ENCODE data around the gene TRA2A.

Gene TRA2A

GRCh38 chr7:23472556-23472955 is 59.2 kb downstream of the TRA2A start:
- Histone ChIP-seq H2BK12ac (ENCODE audit: low read length) (no peak overlapping the region), H3K4me3 (ENCODE audit: low read depth, low read length) (no peak overlapping the region), H3K79me1 (ENCODE audit: low read length) (peaks cover 46% of the 10 kb centered on the region), H3K23ac (ENCODE audit: low read length) (no peak overlapping the region), H3K9me3 (ENCODE audit: insufficient read depth, low read depth, low read length) (no peaks in the 10 kb centered on the region), H3K36me3 (ENCODE audit: control insufficient read depth in 1 of 2, insufficient read depth in 2 of 2, low read length in 2 of 2) (no peaks in the 10 kb centered on the region), H3K27me3 (ENCODE audit: insufficient read depth, low read length) (no peaks in the 10 kb centered on the region), H3K4me2 (ENCODE audit: low read length) (no peak overlapping the region), H3K14ac (ENCODE audit: low read length) (no peak overlapping the region), H3K9ac (ENCODE audit: low read length) (no peak overlapping the region), H3K4ac (ENCODE audit: low read depth, low read length) (no peak overlapping the region), H4K12ac (ENCODE audit: low read depth, low read length) (no peak overlapping the region), H3K79me2 (ENCODE audit: control insufficient read depth, insufficient read depth, low read length, poor library complexity) (peaks cover 31% of the 10 kb centered on the region), H2AK5ac (ENCODE audit: low read length) (no peak overlapping the region), H3K18ac (ENCODE audit: low read length) (no peak overlapping the region), H3K4me1 (ENCODE audit: control insufficient read depth in 1 of 2, insufficient read depth in 2 of 2, low read length in 2 of 2) (peaks cover 2 to 3% of the 10 kb centered on the region in 2 experiments), H2AFZ (ENCODE audit: insufficient read depth, low read length, poor library complexity) (no peak overlapping the region), H2BK5ac (ENCODE audit: low read depth, low read length, poor library complexity) (no peak overlapping the region), H3K27ac (ENCODE audit: low read depth, low read length) (no peak overlapping the region), H4K8ac (ENCODE audit: low read depth, low read length) (no peak overlapping the region), H4K91ac (ENCODE audit: low read depth, low read length) (no peak overlapping the region), H2BK120ac (ENCODE audit: insufficient read depth, low read length, poor library complexity) (no peak overlapping the region)
- DNase-seq: no peak

GRCh38 chr7:23472046-23472445 is 59.7 kb downstream of the TRA2A start:
- H3K27ac ChIP-seq (ENCODE audit: low read depth, low read length): no peak overlapping the region
- H3K9me3 ChIP-seq (ENCODE audit: insufficient read depth, low read depth, low read length): no peaks in the 10 kb centered on the region
- peaks cover 50% of the 10 kb centered on the region for H3K79me1 ChIP-seq (ENCODE audit: low read length)
- H3K36me3 ChIP-seq (ENCODE audit: control insufficient read depth in 1 of 2, insufficient read depth in 2 of 2, low read length in 2 of 2): no peaks in the 10 kb centered on the region
- DNase-seq: no peak
- H2BK120ac ChIP-seq (ENCODE audit: insufficient read depth, low read length, poor library complexity): no peak overlapping the region
- no peak overlapping the region for H2AK5ac ChIP-seq (ENCODE audit: low read length)
- H3K9ac ChIP-seq (ENCODE audit: low read length): no peak overlapping the region
- no peaks in the 10 kb centered on the region for H3K27me3 ChIP-seq (ENCODE audit: insufficient read depth, low read length)
- no peak overlapping the region for H3K23ac ChIP-seq (ENCODE audit: low read length)
- H3K14ac ChIP-seq (ENCODE audit: low read length): no peak overlapping the region
- no peak overlapping the region for H3K4me3 ChIP-seq (ENCODE audit: low read depth, low read length)
- no peak overlapping the region for H2BK5ac ChIP-seq (ENCODE audit: low read depth, low read length, poor library complexity)
- no peak overlapping the region for H4K91ac ChIP-seq (ENCODE audit: low read depth, low read length)
- no peak overlapping the region for H4K8ac ChIP-seq (ENCODE audit: low read depth, low read length)
- H3K18ac ChIP-seq (ENCODE audit: low read length): no peak overlapping the region
- H3K4me2 ChIP-seq (ENCODE audit: low read length): no peak overlapping the region
- no peak overlapping the region for H3K4ac ChIP-seq (ENCODE audit: low read depth, low read length)
- H4K12ac ChIP-seq (ENCODE audit: low read depth, low read length): no peak overlapping the region
- H3K4me1 ChIP-seq (ENCODE audit: control insufficient read depth in 1 of 2, insufficient read depth in 2 of 2, low read length in 2 of 2): peaks cover 2 to 3% of the 10 kb centered on the region in 2 experiments
- no peak overlapping the region for H2AFZ ChIP-seq (ENCODE audit: insufficient read depth, low read length, poor library complexity)
- H2BK12ac ChIP-seq (ENCODE audit: low read length): no peak overlapping the region
- H3K79me2 ChIP-seq (ENCODE audit: control insufficient read depth, insufficient read depth, low read length, poor library complexity): peaks cover 34% of the 10 kb centered on the region
- no CpG with 5 or more reads among the region's 6 CpGs for WGBS (ENCODE audit: extremely low coverage, insufficient coverage, insufficient read length)

- H3K14ac ChIP-seq (ENCODE audit: low read length): peak overlapping the region; percentile 53
- H3K4me1 ChIP-seq (ENCODE audit: control insufficient read depth in 1 of 2, insufficient read depth in 2 of 2, low read length in 2 of 2): peaks cover 2 to 3% of the 10 kb centered on the region in 2 experiments
- H3K4ac ChIP-seq (ENCODE audit: low read depth, low read length): peak overlapping the region; percentile 47
- H2BK5ac ChIP-seq (ENCODE audit: low read depth, low read length, poor library complexity): peak overlapping the region; percentile 90
- H3K36me3 ChIP-seq (ENCODE audit: control insufficient read depth in 1 of 2, insufficient read depth in 2 of 2, low read length in 2 of 2): no peaks in the 10 kb centered on the region
- no peak overlapping the region for H2AK5ac ChIP-seq (ENCODE audit: low read length)
- H3K23ac ChIP-seq (ENCODE audit: low read length): no peak overlapping the region
- H3K4me2 ChIP-seq (ENCODE audit: low read length): peak overlapping the region; percentile 98
- WGBS (ENCODE audit: extremely low coverage, insufficient coverage, insufficient read length): no CpG with 5 or more reads among the region's 44 CpGs
- no peak overlapping the region for H3K18ac ChIP-seq (ENCODE audit: low read length)
- H3K9me3 ChIP-seq (ENCODE audit: insufficient read depth, low read depth, low read length): no peaks in the 10 kb centered on the region
- peak overlapping the region; percentile 54 for H3K4me3 ChIP-seq (ENCODE audit: low read depth, low read length)
- H2AFZ ChIP-seq (ENCODE audit: insufficient read depth, low read length, poor library complexity): no peak overlapping the region
- peak overlapping the region; percentile 92 for H3K27ac ChIP-seq (ENCODE audit: low read depth, low read length)
- peaks cover 50% of the 10 kb centered on the region for H3K79me1 ChIP-seq (ENCODE audit: low read length)
- DNase-seq: peak; percentile 70 to 82
- H3K9ac ChIP-seq (ENCODE audit: low read length): peak overlapping the region; percentile 44
- peak overlapping the region; percentile 29 for H4K8ac ChIP-seq (ENCODE audit: low read depth, low read length)
- H4K91ac ChIP-seq (ENCODE audit: low read depth, low read length): peak overlapping the region; percentile 30
- peaks cover 34% of the 10 kb centered on the region for H3K79me2 ChIP-seq (ENCODE audit: control insufficient read depth, insufficient read depth, low read length, poor library complexity)
- no peak overlapping the region for H4K12ac ChIP-seq (ENCODE audit: low read depth, low read length)
- peak overlapping the region; percentile 69 for H2BK120ac ChIP-seq (ENCODE audit: insufficient read depth, low read length, poor library complexity)
- no peaks in the 10 kb centered on the region for H3K27me3 ChIP-seq (ENCODE audit: insufficient read depth, low read length)
- no peak overlapping the region for H2BK12ac ChIP-seq (ENCODE audit: low read length)
These were observed 60.5 kb downstream of the TRA2A start for GRCh38 chr7:23471106-23471859.

DNA sequence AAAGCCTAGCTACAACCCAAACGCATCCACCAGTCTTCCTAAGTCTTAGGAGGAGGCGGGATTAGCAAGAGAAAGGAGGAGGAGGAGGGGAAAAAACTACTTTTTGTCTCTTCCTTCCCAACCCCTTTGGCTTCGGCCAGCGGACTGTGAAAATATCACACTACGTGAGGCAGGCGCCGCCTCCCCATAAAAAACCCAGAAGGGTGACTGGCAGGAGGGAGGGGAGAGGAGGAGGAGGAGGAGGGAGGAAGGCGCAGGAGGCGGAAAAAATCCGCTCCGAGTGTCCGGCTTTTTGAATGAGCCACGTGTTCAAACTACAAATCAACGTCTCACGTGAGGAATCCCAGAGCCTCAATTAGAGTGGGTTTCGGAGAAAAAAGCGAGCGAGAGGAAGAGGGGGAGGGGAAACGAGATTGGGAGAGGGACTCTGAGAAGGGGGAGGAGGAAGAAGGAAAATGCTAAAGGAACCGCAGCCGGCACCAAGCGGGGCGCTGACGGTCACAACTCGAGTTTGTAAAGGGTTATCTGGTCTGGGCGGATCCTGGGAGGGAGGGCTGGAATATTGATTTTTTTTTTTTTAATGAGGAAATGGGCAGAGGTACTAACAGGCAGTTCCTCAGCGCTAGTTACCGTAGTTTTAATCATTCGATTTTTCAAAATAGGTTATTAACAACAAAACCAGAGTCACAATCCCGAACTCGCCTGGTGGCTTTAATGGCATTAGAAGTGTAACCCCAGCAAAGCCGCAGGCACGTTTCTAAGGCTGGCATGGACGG is 61.3 kb downstream of the TRA2A start, which contains the start of gene IGF2BP3:
Gene IGF2BP3, minus strand, starts transcription at position 162 of the 776 bp plus-strand sequence. CDS start 381 bp downstream, outside the sequence.
- Histone ChIP-seq H2AFZ (ENCODE audit: insufficient read depth, low read length, poor library complexity) (peak within 1 kb of the TSS; percentile 41), H2BK120ac (ENCODE audit: insufficient read depth, low read length, poor library complexity) (peak within 1 kb of the TSS; percentile 84), H3K14ac (ENCODE audit: low read length) (peak within 1 kb of the TSS; percentile 95), H3K4me2 (ENCODE audit: low read length) (peak within 1 kb of the TSS; percentile 98), H3K79me1 (ENCODE audit: low read length) (peaks cover 52% of the 10 kb centered on the region), H4K8ac (ENCODE audit: low read depth, low read length) (peak within 1 kb of the TSS; percentile 75), H2BK12ac (ENCODE audit: low read length) (no peak within 1 kb of the TSS), H3K79me2 (ENCODE audit: control insufficient read depth, insufficient read depth, low read length, poor library complexity) (peaks cover 34% of the 10 kb centered on the region), H3K27ac (ENCODE audit: low read depth, low read length) (peak within 1 kb of the TSS; percentile 92), H3K4me1 (ENCODE audit: control insufficient read depth in 1 of 2, insufficient read depth in 2 of 2, low read length in 2 of 2) (peaks cover 5 to 8% of the 10 kb centered on the region in 2 experiments), H3K36me3 (ENCODE audit: control insufficient read depth in 1 of 2, insufficient read depth in 2 of 2, low read length in 2 of 2) (no peaks in the 10 kb centered on the region), H3K4ac (ENCODE audit: low read depth, low read length) (peak within 1 kb of the TSS; percentile 71), H3K9ac (ENCODE audit: low read length) (peak within 1 kb of the TSS; percentile 90), H2BK5ac (ENCODE audit: low read depth, low read length, poor library complexity) (peak within 1 kb of the TSS; percentile 91), H2AK5ac (ENCODE audit: low read length) (peak within 1 kb of the TSS; percentile 67), H3K9me3 (ENCODE audit: insufficient read depth, low read depth, low read length) (no peaks in the 10 kb centered on the region), H3K27me3 (ENCODE audit: insufficient read depth, low read length) (no peaks in the 10 kb centered on the region), H4K12ac (ENCODE audit: low read depth, low read length) (peak within 1 kb of the TSS; percentile 78), H3K18ac (ENCODE audit: low read length) (peak within 1 kb of the TSS; percentile 90), H4K91ac (ENCODE audit: low read depth, low read length) (peak within 1 kb of the TSS; percentile 82), H3K23ac (ENCODE audit: low read length) (no peak within 1 kb of the TSS), H3K4me3 (ENCODE audit: low read depth, low read length) (peak within 1 kb of the TSS; percentile 87)
- peak; percentile 85 to 90 for DNase-seq
- no CpG with 5 or more reads among the region's 34 CpGs for WGBS (ENCODE audit: extremely low coverage, insufficient coverage, insufficient read length)
